Neural cell (in vitro differentiated cells): ENCODE data around the gene KIF2A. TPM values are rescaled to one million over a fixed set of nuclear protein-coding genes. Genes with fewer than 3 reads are reported as not detected.

Experiments
- H2AFZ ChIP-seq: fragments of 200-600, 300-800 bp; sonication (generic), shearing (Covaris generic); 2 replicates; pipeline ENCODE4 v1.6.0; 2014; ENCODE audit warnings: low read depth, mild to moderate bottlenecking, antibody characterized with exemption, low read length, moderate library complexity
- H3F3A ChIP-seq: fragments of 200-600 bp; shearing (Covaris generic); 2 replicates; pipeline ENCODE4 v1.6.1; 2016; ENCODE audit warnings: mild to moderate bottlenecking, moderate library complexity, mixed read lengths, antibody characterized with exemption, low read length; ENCODE audit not compliant: insufficient read depth, poor library complexity, severe bottlenecking
- H3K27ac ChIP-seq: fragments of 200-600, 300-800 bp; sonication (generic), shearing (Covaris generic); 2 replicates; pipeline ENCODE4 v1.5.1; 2014; ENCODE audit warnings: mild to moderate bottlenecking, low read length, moderate library complexity
- H3K27me3 ChIP-seq: fragments of 300-800, 200-600 bp; sonication (generic), shearing (Covaris generic); 2 replicates; pipeline ENCODE4 v1.6.0; 2014; ENCODE audit warnings: mild to moderate bottlenecking, low read depth, low read length, moderate library complexity; ENCODE audit not compliant: insufficient read depth
- H3K36me3 ChIP-seq: fragments of 300-800, 200-600 bp; sonication (generic), shearing (Covaris generic); 2 replicates; pipeline ENCODE4 v1.5.1; 2014; ENCODE audit warnings: mild to moderate bottlenecking, antibody characterized with exemption, low read length, moderate library complexity; ENCODE audit not compliant: insufficient read depth
- H3K4me2 ChIP-seq: fragments of 300-800, 200-600 bp; sonication (generic), shearing (Covaris generic); 2 replicates; pipeline ENCODE4 v1.6.0; 2014; ENCODE audit warnings: mild to moderate bottlenecking, low read length
- H3K4me3 ChIP-seq: fragments of 300-800, 200-600 bp; sonication (generic), shearing (Covaris generic); 2 replicates; pipeline ENCODE4 v1.5.1; 2014; ENCODE audit warnings: mild to moderate bottlenecking, low read length, moderate library complexity
- H3K79me2 ChIP-seq: fragments of 200-600 bp; shearing (Covaris generic); replicated peaks from 2 replicates; pipeline ENCODE4 v1.6.0; 2014; ENCODE audit warnings: mild to moderate bottlenecking, low read length, moderate library complexity; ENCODE audit not compliant: insufficient read depth
- H3K9ac ChIP-seq: fragments of 300-800, 200-600 bp; sonication (generic), shearing (Covaris generic); 2 replicates; pipeline ENCODE4 v1.6.1; 2016; ENCODE audit warnings: mild to moderate bottlenecking, low read length, mixed read lengths
- H3K9me2 ChIP-seq: fragments of 200-600 bp; shearing (Covaris generic); 2 replicates; pipeline ENCODE4 v1.6.1; 2016; ENCODE audit warnings: mild to moderate bottlenecking, low read length, mixed read lengths; ENCODE audit not compliant: insufficient read depth
- H3K9me3 ChIP-seq: fragments of 200-600, 300-800 bp; sonication (generic), shearing (Covaris generic); 2 replicates; pipeline ENCODE4 v1.6.1; 2016; ENCODE audit warnings: mild to moderate bottlenecking, mixed run types, low read length, moderate library complexity, mixed read lengths
- H4K20me1 ChIP-seq: fragments of 200-600 bp; shearing (Covaris generic); 2 replicates; pipeline ENCODE4 v1.6.1; 2016; ENCODE audit warnings: mild to moderate bottlenecking, mixed run types; ENCODE audit not compliant: insufficient read depth
- CTCF ChIP-seq: fragments of 450-650 bp; IDR thresholded peaks from 2 replicates; pipeline ENCODE4 v1.5.1; 2014; ENCODE audit warnings: antibody characterized with exemption, mild to moderate bottlenecking, moderate library complexity; ENCODE audit not compliant: poor library complexity, severe bottlenecking
- EP300 ChIP-seq: fragments of 450-650 bp; conservative IDR thresholded peaks from 2 replicates; pipeline ENCODE4 v1.6.1; 2014; ENCODE audit warnings: antibody characterized with exemption, mild to moderate bottlenecking, moderate library complexity; ENCODE audit not compliant: poor library complexity, severe bottlenecking
- EZH2 ChIP-seq: fragments of 200-600, 300-800 bp; shearing (Covaris generic), sonication (generic); IDR thresholded peaks from 2 replicates; pipeline ENCODE4 v1.6.1; 2014; ENCODE audit warnings: antibody characterized with exemption, low read length, borderline replicate concordance, mild to moderate bottlenecking; ENCODE audit not compliant: insufficient read depth, poor library complexity, severe bottlenecking
- MXI1 ChIP-seq: fragments of 450-650 bp; conservative IDR thresholded peaks from 2 replicates; pipeline ENCODE4 v1.6.1; 2014; ENCODE audit warnings: antibody characterized with exemption, mild to moderate bottlenecking; ENCODE audit not compliant: poor library complexity, severe bottlenecking
- POLR2AphosphoS5 ChIP-seq: IDR thresholded peaks from 2 replicates; pipeline ENCODE4 v1.6.1; 2012
- RAD21 ChIP-seq: fragments of 450-650 bp; conservative IDR thresholded peaks from 2 replicates; pipeline ENCODE4 v1.6.1; 2014; ENCODE audit warnings: antibody characterized with exemption, mild to moderate bottlenecking, moderate library complexity
- REST ChIP-seq: IDR thresholded peaks from 2 replicates; pipeline ENCODE4 v1.6.1; 2012; ENCODE audit warnings: borderline replicate concordance
- SMC3 ChIP-seq: fragments of 450-650 bp; conservative IDR thresholded peaks from 2 replicates; pipeline ENCODE4 v1.6.1; 2014; ENCODE audit warnings: antibody characterized with exemption, mild to moderate bottlenecking, moderate library complexity; ENCODE audit not compliant: poor library complexity
- TAF1 ChIP-seq: IDR thresholded peaks from 2 replicates; pipeline ENCODE4 v1.6.1; 2012; ENCODE audit warnings: low read depth
- polyA plus RNA-seq: library from polyadenylated mRNA; depleted of rRNA; stranded (reverse); fragments of >200 nt; gene quantifications from 2 replicates; pipeline ENCODE4 v1.2.3, GENCODE V29; 2014

Gene KIF2A
- polyA plus RNA-seq, 1 donor from 2014 or later, result 68.4 TPM

GRCh38 chr5:62284946-62285891, 20.8 kb upstream of the KIF2A start:
- Histone ChIP-seq H3K79me2 (no peaks in the 10 kb centered on the region), H3K36me3 (no peaks in the 10 kb centered on the region), H3K27ac (no peak overlapping the region), H4K20me1 (no peaks in the 10 kb centered on the region), H2AFZ (no peak overlapping the region), H3K27me3 (no peaks in the 10 kb centered on the region), H3K9me3 (no peaks in the 10 kb centered on the region), H3K9ac (no peak overlapping the region), H3F3A (no peaks in the 10 kb centered on the region), H3K9me2 (no peaks in the 10 kb centered on the region), H3K4me2 (no peak overlapping the region), H3K4me3 (no peak overlapping the region)
- no peak for TF ChIP-seq SMC3
- no peak for TF ChIP-seq MXI1
- no peak for TF ChIP-seq EZH2
- no peak for TF ChIP-seq RAD21
- TF ChIP-seq POLR2AphosphoS5, result no peak
- TF ChIP-seq CTCF, result no peak
- no peak for TF ChIP-seq EP300
- TF ChIP-seq TAF1, result no peak
- no peak for TF ChIP-seq REST

DNA sequence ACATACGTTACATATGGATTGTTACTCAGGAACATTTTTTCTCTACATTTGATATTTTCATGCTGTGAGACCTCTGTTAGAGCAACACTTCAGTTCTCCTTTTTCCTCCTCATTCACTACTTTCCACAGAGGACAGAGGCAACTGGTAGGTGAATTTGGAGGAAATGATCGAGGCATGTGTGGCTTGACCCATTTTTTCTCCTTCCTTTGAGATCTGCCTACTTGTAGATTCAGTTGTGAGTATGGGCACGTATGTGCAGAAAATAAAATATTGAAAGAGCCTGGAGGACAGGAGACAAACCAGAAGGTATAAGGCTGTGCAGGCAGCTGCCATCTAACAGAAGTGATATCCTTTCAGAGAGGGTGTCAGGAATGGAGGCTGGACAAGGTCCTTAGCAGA, 19.2 kb upstream of the KIF2A start:
- no peak for TF ChIP-seq EP300
- TF ChIP-seq TAF1, result no peak
- no peak for TF ChIP-seq SMC3
- TF ChIP-seq EZH2, result no peak
- TF ChIP-seq REST, result no peak
- TF ChIP-seq MXI1, result no peak
- TF ChIP-seq POLR2AphosphoS5, result no peak
- TF ChIP-seq CTCF, result no peak
- TF ChIP-seq RAD21, result no peak
- H3K79me2 ChIP-seq, result no peaks in the 10 kb centered on the region
- no peaks in the 10 kb centered on the region for H3F3A ChIP-seq
- H3K27me3 ChIP-seq, result no peaks in the 10 kb centered on the region
- H3K9me2 ChIP-seq, result no peaks in the 10 kb centered on the region
- no peaks in the 10 kb centered on the region for H4K20me1 ChIP-seq
- no peaks in the 10 kb centered on the region for H3K36me3 ChIP-seq
- H2AFZ ChIP-seq, result no peak overlapping the region
- no peak overlapping the region for H3K4me3 ChIP-seq
- no peaks in the 10 kb centered on the region for H3K9me3 ChIP-seq
- H3K9ac ChIP-seq, result no peak overlapping the region
- H3K27ac ChIP-seq, result no peak overlapping the region
- no peak overlapping the region for H3K4me2 ChIP-seq
